ENCODE data around the gene SAP30BP. TPM values are rescaled to one million over a fixed set of nuclear protein-coding genes. Genes with fewer than 3 reads are reported as not detected.

Gene SAP30BP
- total and polyA plus RNA-seq, 10 of the 15 experiments (the other 5 are each of a cell fraction or from before 2014, with no cell fraction given) = 57.9 to 166 (median 94.5) TPM

DNA sequence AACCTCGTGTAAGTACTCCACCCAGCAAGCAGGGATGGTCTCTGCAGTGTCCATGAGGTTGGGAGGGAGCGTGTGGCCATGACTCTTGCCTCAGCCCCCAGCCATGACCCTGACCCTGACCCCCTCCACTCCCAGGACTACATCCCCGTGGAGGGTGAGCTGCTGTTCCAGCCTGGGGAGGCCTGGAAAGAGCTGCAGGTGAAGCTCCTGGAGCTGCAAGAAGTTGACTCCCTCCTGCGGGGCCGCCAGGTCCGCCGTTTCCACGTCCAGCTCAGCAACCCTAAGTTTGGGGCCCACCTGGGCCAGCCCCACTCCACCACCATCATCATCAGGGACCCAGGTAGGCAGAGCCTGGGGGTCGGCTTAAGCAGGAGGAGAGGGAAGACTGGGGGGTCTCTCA, 81.6 kb downstream of the SAP30BP start:
- TF ChIP-seq, protein P1, sequence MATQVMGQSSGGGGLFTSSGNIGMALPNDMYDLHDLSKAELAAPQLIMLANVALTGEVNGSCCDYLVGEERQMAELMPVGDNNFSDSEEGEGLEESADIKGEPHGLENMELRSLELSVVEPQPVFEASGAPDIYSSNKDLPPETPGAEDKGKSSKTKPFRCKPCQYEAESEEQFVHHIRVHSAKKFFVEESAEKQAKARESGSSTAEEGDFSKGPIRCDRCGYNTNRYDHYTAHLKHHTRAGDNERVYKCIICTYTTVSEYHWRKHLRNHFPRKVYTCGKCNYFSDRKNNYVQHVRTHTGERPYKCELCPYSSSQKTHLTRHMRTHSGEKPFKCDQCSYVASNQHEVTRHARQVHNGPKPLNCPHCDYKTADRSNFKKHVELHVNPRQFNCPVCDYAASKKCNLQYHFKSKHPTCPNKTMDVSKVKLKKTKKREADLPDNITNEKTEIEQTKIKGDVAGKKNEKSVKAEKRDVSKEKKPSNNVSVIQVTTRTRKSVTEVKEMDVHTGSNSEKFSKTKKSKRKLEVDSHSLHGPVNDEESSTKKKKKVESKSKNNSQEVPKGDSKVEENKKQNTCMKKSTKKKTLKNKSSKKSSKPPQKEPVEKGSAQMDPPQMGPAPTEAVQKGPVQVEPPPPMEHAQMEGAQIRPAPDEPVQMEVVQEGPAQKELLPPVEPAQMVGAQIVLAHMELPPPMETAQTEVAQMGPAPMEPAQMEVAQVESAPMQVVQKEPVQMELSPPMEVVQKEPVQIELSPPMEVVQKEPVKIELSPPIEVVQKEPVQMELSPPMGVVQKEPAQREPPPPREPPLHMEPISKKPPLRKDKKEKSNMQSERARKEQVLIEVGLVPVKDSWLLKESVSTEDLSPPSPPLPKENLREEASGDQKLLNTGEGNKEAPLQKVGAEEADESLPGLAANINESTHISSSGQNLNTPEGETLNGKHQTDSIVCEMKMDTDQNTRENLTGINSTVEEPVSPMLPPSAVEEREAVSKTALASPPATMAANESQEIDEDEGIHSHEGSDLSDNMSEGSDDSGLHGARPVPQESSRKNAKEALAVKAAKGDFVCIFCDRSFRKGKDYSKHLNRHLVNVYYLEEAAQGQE (IDR thresholded peaks at IDR 0.05; ENCODE audit: low read depth, low read length) = no peak
- TF ChIP-seq PAX5 (IDR thresholded peaks at IDR 0.05; ENCODE audit: borderline replicate concordance, low read depth, low read length) (no peak), BMI1 (IDR thresholded peaks at IDR 0.05; ENCODE audit: borderline replicate concordance) (no peak)
- TF ChIP-seq, protein P2, sequence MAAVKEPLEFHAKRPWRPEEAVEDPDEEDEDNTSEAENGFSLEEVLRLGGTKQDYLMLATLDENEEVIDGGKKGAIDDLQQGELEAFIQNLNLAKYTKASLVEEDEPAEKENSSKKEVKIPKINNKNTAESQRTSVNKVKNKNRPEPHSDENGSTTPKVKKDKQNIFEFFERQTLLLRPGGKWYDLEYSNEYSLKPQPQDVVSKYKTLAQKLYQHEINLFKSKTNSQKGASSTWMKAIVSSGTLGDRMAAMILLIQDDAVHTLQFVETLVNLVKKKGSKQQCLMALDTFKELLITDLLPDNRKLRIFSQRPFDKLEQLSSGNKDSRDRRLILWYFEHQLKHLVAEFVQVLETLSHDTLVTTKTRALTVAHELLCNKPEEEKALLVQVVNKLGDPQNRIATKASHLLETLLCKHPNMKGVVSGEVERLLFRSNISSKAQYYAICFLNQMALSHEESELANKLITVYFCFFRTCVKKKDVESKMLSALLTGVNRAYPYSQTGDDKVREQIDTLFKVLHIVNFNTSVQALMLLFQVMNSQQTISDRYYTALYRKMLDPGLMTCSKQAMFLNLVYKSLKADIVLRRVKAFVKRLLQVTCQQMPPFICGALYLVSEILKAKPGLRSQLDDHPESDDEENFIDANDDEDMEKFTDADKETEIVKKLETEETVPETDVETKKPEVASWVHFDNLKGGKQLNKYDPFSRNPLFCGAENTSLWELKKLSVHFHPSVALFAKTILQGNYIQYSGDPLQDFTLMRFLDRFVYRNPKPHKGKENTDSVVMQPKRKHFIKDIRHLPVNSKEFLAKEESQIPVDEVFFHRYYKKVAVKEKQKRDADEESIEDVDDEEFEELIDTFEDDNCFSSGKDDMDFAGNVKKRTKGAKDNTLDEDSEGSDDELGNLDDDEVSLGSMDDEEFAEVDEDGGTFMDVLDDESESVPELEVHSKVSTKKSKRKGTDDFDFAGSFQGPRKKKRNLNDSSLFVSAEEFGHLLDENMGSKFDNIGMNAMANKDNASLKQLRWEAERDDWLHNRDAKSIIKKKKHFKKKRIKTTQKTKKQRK (IDR thresholded peaks at IDR 0.05; ENCODE audit: low read depth, low read length) = no peak
- TF ChIP-seq, protein P3, sequence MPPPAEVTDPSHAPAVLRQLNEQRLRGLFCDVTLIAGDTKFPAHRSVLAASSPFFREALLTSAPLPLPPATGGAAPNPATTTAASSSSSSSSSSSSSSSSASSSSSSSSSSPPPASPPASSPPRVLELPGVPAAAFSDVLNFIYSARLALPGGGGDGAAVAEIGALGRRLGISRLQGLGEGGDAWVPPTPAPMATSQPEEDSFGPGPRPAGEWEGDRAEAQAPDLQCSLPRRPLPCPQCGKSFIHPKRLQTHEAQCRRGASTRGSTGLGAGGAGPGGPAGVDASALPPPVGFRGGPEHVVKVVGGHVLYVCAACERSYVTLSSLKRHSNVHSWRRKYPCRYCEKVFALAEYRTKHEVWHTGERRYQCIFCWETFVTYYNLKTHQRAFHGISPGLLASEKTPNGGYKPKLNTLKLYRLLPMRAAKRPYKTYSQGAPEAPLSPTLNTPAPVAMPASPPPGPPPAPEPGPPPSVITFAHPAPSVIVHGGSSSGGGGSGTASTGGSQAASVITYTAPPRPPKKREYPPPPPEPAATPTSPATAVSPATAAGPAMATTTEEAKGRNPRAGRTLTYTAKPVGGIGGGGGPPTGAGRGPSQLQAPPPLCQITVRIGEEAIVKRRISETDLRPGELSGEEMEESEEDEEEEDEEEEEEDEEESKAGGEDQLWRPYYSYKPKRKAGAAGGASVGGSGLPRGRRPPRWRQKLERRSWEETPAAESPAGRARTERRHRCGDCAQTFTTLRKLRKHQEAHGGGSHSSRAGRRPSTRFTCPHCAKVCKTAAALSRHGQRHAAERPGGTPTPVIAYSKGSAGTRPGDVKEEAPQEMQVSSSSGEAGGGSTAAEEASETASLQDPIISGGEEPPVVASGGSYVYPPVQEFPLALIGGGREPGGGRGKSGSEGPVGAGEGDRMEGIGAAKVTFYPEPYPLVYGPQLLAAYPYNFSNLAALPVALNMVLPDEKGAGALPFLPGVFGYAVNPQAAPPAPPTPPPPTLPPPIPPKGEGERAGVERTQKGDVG (CRISPR knock-in tag; IDR thresholded peaks at IDR 0.05) = no peak
- no peak overlapping the region for H2AFZ ChIP-seq (ENCODE audit: control insufficient read depth, low read depth, low read length)
- ChIA-PET RAD21 (ENCODE audit: unreplicated experiment) (interaction anchor here (0.6 to 7.1 kb wide), 16 partner anchors 10 to 320 kb away, joined by 3 to 148 read pairs (median 6); partner anchors contain the start of genes SMIM5 and TSEN54), SMC1A (ENCODE audit: uncharacterized antibody, unreplicated experiment) (interaction anchor here (0.8 to 6.9 kb wide), 11 partner anchors 10 to 147 kb away, joined by 4 to 72 read pairs (median 7); partner anchors contain the start of gene SMIM5), POLR2A (interaction anchor here (0.6 to 1.0 kb wide), 4 partner anchors 62 to 324 kb away, joined by 3 to 8 read pairs (median 4); no protein-coding TSS in a partner anchor), CTCF (interaction anchor here (0.6 to 10.6 kb wide), 30 partner anchors 8 to 330 kb away, joined by 3 to 336 read pairs (median 8); partner anchors contain the start of genes RECQL5, SAP30BP and SMIM5)
- H3K9ac ChIP-seq (ENCODE audit: control insufficient read depth, insufficient read depth, low read length) = no peak overlapping the region
- H3K36me3 ChIP-seq (ENCODE audit: control insufficient read depth in 2 of 2, insufficient read depth in 2 of 2, low read length in 1 of 2) = no peaks in the 10 kb centered on the region
- intact Hi-C loops (cut with micrococcal nuclease; ENCODE audit: unreplicated experiment) (loop anchor here (1.0 to 2.0 kb wide), 2 partner anchors 73 to 148 kb away; no protein-coding TSS in a partner anchor), in situ Hi-C loops (cut with MboI) (loop anchor here (5.0 to 10.0 kb wide), 2 partner anchors 76 to 114 kb away; partner anchors contain the start of gene SMIM5)
- no peaks in the 10 kb centered on the region for H3K27me3 ChIP-seq (replicated peaks in 1 of 2; ENCODE audit: control insufficient read depth in 2 of 2, insufficient read depth in 2 of 2, low read length in 1 of 2)
- ATAC-seq (no peak), FAIRE-seq (no peak), DNase-seq (ENCODE audit: low read depth, low spot score) (no peak)
- H3K4me1 ChIP-seq (ENCODE audit: control insufficient read depth, insufficient read depth, low read length) = peaks cover 5% of the 10 kb centered on the region
- H3K27ac ChIP-seq (ENCODE audit: control insufficient read depth, insufficient read depth) = no peak overlapping the region
- H3K4me3 ChIP-seq = no peak overlapping the region
- WGBS (ENCODE audit: insufficient coverage, insufficient replicate concordance, low lambda C conversion rate, missing lambda C conversion rate) = 42% methylated on average over 9 of the region's 9 CpGs
- no TSS peak for BruUV-seq (replicated peaks)
- no peaks in the 10 kb centered on the region for H3K9me3 ChIP-seq (replicated peaks; ENCODE audit: control insufficient read depth, insufficient read depth, low read length)
- H3K79me2 ChIP-seq (ENCODE audit: control insufficient read depth, insufficient read depth, low read length) = no peaks in the 10 kb centered on the region
- no peak overlapping the region for H3K4me2 ChIP-seq (ENCODE audit: control insufficient read depth, insufficient read depth)
- H4K20me1 ChIP-seq (ENCODE audit: control insufficient read depth, insufficient read depth) = no peaks in the 10 kb centered on the region; the same call in 1 of the 2 replicates
